Measurements from ENCODE around the gene PRAMEF17.
"Not testable (repeated sequence)": the region's sequence is repeated elsewhere in the genome, so short reads cannot be mapped to it uniquely, and the experiment has no call there.

DNA sequence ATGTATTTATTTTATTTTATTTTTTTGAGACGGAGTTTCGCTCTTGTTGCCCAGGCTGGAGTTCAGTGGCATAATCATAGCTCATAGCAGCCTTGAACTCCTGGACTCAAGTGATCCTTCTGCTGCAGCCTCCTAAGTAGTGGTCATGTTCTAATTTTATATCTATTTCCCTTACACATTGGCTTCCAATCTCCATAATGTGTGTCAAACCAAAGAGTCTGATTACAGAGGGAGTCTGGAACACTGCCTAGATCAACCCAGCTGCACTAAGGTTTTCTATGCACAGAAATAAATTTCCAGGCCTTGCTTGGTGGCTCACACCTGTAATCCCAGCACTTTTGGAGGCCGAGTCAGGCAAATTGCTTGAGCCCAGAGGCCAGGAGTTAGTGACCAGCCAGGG is 10.4 kb upstream of the PRAMEF17 start:
- TF ChIP-seq, protein P1, sequence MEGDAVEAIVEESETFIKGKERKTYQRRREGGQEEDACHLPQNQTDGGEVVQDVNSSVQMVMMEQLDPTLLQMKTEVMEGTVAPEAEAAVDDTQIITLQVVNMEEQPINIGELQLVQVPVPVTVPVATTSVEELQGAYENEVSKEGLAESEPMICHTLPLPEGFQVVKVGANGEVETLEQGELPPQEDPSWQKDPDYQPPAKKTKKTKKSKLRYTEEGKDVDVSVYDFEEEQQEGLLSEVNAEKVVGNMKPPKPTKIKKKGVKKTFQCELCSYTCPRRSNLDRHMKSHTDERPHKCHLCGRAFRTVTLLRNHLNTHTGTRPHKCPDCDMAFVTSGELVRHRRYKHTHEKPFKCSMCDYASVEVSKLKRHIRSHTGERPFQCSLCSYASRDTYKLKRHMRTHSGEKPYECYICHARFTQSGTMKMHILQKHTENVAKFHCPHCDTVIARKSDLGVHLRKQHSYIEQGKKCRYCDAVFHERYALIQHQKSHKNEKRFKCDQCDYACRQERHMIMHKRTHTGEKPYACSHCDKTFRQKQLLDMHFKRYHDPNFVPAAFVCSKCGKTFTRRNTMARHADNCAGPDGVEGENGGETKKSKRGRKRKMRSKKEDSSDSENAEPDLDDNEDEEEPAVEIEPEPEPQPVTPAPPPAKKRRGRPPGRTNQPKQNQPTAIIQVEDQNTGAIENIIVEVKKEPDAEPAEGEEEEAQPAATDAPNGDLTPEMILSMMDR (IDR thresholded peaks at IDR 0.05), result not testable (repeated sequence)
- TF ChIP-seq POLR2A (IDR thresholded peaks at IDR 0.05), result not testable (repeated sequence)

All from body of pancreas (tissue), 4 donors.